ENCODE measurements around the gene KCNB1.

- TF ChIP-seq EZH2phosphoT487 (IDR thresholded peaks at IDR 0.05; ENCODE audit: borderline replicate concordance, low read length) (no peak), CTCF (IDR thresholded peaks at IDR 0.05; ENCODE audit: low read depth, low read length, poor library complexity, severe bottlenecking) (no peak)
These were observed 36.4 kb downstream of the KCNB1 start for GRCh38 chr20:49446080-49446479.

Data from DOHH2 (cell line).